Lower leg skin (tissue), 3 donors: ENCODE data around the gene CADM1.

Source experiments
- CTCF ChIP-seq, 3 donors: fragments of 450-650 bp; IDR thresholded peaks; one replicate each; pipeline ENCODE4 v1.5.1; 2016; ENCODE audit warnings: antibody characterized with exemption in 3 of 3, mild to moderate bottlenecking in 3 of 3, moderate library complexity in 2 of 3
- POLR2A ChIP-seq, 2 donors: fragments of 450-650 bp; IDR thresholded peaks; one replicate each; pipeline ENCODE4 v1.6.1; 2016 to 2017; ENCODE audit warnings: antibody characterized with exemption in 2 of 2, mild to moderate bottlenecking in 1 of 2, moderate library complexity in 1 of 2

- no peak for TF ChIP-seq CTCF (IDR thresholded peaks at IDR 0.05)
- TF ChIP-seq POLR2A (IDR thresholded peaks at IDR 0.05), result no peak
Observed at GRCh38 chr11:115226556-115226955, 277.7 kb downstream of the CADM1 start.
